NCI-H524 treated with DMSO at 0.1 percent for 48 hours (cell line): ENCODE data around the gene CDK11A.
"Not testable (repeated sequence)": the region's sequence is repeated elsewhere in the genome, so short reads cannot be mapped to it uniquely, and the experiment has no call there.

Source experiments
- DNase-seq: peaks from one replicate; lab custom pipeline; 2025; lab: John Stamatoyannopoulos, UW

Gene CDK11A

GRCh38 chr1:1683104-1683905, 40.9 kb downstream of the CDK11A start:
- no peak for DNase-seq

- no peak for DNase-seq
These were observed 43.3 kb downstream of the CDK11A start for GRCh38 chr1:1680912-1681273.

GRCh38 chr1:1680031-1680911, 43.9 kb downstream of the CDK11A start:
- DNase-seq, result no peak

GRCh38 chr1:1678581-1679380, 45.4 kb downstream of the CDK11A start:
- no peak for DNase-seq

GRCh38 chr1:1677718-1678580, 46.2 kb downstream of the CDK11A start:
- DNase-seq, result no peak

- not testable (repeated sequence) for DNase-seq
These were observed 48.1 kb downstream of the CDK11A start for GRCh38 chr1:1676087-1676486.

GRCh38 chr1:1675218-1675617, 48.9 kb downstream of the CDK11A start:
- not testable (repeated sequence) for DNase-seq

- DNase-seq, result not testable (repeated sequence)
These were observed 49.4 kb downstream of the CDK11A start for GRCh38 chr1:1674806-1675205.

- DNase-seq, result no peak
These were observed 51.8 kb downstream of the CDK11A start for GRCh38 chr1:1672181-1672965.

- no peak for DNase-seq
These were observed 52.6 kb downstream of the CDK11A start for GRCh38 chr1:1671365-1672119.

GRCh38 chr1:1670866-1671265, 53.3 kb downstream of the CDK11A start:
- no peak for DNase-seq

GRCh38 chr1:1669468-1670440, 54.4 kb downstream of the CDK11A start:
- no peak for DNase-seq

GRCh38 chr1:1666526-1666925, 57.6 kb downstream of the CDK11A start:
- no peak for DNase-seq

- DNase-seq, result no peak
These were observed 58.3 kb downstream of the CDK11A start for GRCh38 chr1:1665815-1666251.

GRCh38 chr1:1664941-1665814, 59.0 kb downstream of the CDK11A start:
- DNase-seq, result no peak

GRCh38 chr1:1664318-1664717, 59.8 kb downstream of the CDK11A start:
- DNase-seq, result not testable (repeated sequence)

- DNase-seq, result not testable (repeated sequence)
These were observed 61.2 kb downstream of the CDK11A start for GRCh38 chr1:1662830-1663560.
